B cell (primary cell): Measurements from ENCODE around the gene DEAF1. TPM values are rescaled to one million over a fixed set of nuclear protein-coding genes. Genes with fewer than 3 reads are reported as not detected.

Source experiments
- ATAC-seq: fragments of 200-7000 bp; cut with Tn5 transposase; one replicate; pipeline ENCODE4 v1.10.0; 2021; ENCODE audit warnings: low read depth, mild to moderate bottlenecking, moderate number of reproducible peaks, moderate library complexity
- CTCF ChIA-PET: fragments of 350-600 bp; sonication (Branson Sonifier 250); formaldehyde crosslinking; loops from one replicate; lab custom pipeline; 2021; ENCODE audit warnings: antibody characterized with exemption, inconsistent platforms; lab: Charles Lee
- POLR2A ChIA-PET: fragments of 350-600 bp; sonication (Branson Sonifier 250); formaldehyde crosslinking; loops from one replicate; lab custom pipeline; 2021; ENCODE audit warnings: antibody characterized with exemption; lab: Charles Lee
- DNase-seq: peaks from one replicate; pipeline ENCODE4 v3.0.0; 2013
- H2AFZ ChIP-seq: 2 replicates; pipeline ENCODE4 v1.6.1; 2012; ENCODE audit warnings: mild to moderate bottlenecking, low read depth, low read length; ENCODE audit not compliant: insufficient read depth, poor library complexity, severe bottlenecking
- H3K27ac ChIP-seq, 2 donors: 1 replicate in 1 of 2; 2 replicates in 1 of 2; pipeline ENCODE4 v1.5.1; 2012 to 2013; ENCODE audit warnings: low read length in 2 of 2, mild to moderate bottlenecking in 2 of 2, moderate library complexity in 1 of 2
- H3K27me3 ChIP-seq, 4 experiments: fragments of 200-600 bp in 1 of 4; sonication (generic) in 1 of 4; replicated peaks in 1 of 4; 1 replicate in 2 of 4; 2 replicates in 2 of 4; pipeline versions ENCODE4 v1.6.1 to v1.7.0; 2013 to 2016; ENCODE audit warnings: low read length in 3 of 4, mild to moderate bottlenecking in 2 of 4, mixed read lengths in 1 of 4, moderate library complexity in 1 of 4; ENCODE audit not compliant: insufficient read depth in 4 of 4, control insufficient read depth in 3 of 4; ENCODE audit errors: control extremely low read depth in 1 of 4
- H3K36me3 ChIP-seq, 2 experiments: replicated peaks in 1 of 2; 1 replicate in 1 of 2; 2 replicates in 1 of 2; pipeline versions ENCODE4 v1.6.1 to v1.7.1; 2013; ENCODE audit warnings: low read length in 1 of 2; ENCODE audit not compliant: insufficient read depth in 2 of 2, control insufficient read depth in 1 of 2; ENCODE audit errors: control extremely low read depth in 1 of 2, extremely low read depth in 1 of 2
- H3K4me1 ChIP-seq, 2 donors: fragments of 200-600 bp in 1 of 2; sonication (generic) in 1 of 2; 1 replicate in 1 of 2; 2 replicates in 1 of 2; pipeline versions ENCODE4 v1.5.1 to v1.6.1; 2013 to 2017; ENCODE audit warnings: low read length in 2 of 2; ENCODE audit not compliant: control insufficient read depth in 2 of 2, insufficient read depth in 2 of 2
- H3K4me2 ChIP-seq: replicated peaks from 2 replicates; pipeline ENCODE3; 2012; ENCODE audit warnings: mild to moderate bottlenecking, low read depth, low read length; ENCODE audit not compliant: poor library complexity, severe bottlenecking
- H3K4me3 ChIP-seq, 5 experiments: fragments of 200-600 bp in 1 of 5; sonication (generic) in 1 of 5; 1 replicate in 3 of 5; 2 replicates in 2 of 5; pipeline versions ENCODE4 v1.5.1 to v1.7.0; 2011 to 2016; ENCODE audit warnings: low read length in 4 of 5, mild to moderate bottlenecking in 4 of 5, low read depth in 2 of 5, control low read depth in 1 of 5, moderate library complexity in 1 of 5; ENCODE audit not compliant: insufficient read depth in 1 of 5; ENCODE audit errors: control extremely low read depth in 1 of 5, extremely low read depth in 1 of 5
- H3K79me2 ChIP-seq: fragments of 200-600 bp; sonication (generic); one replicate; pipeline ENCODE4 v1.6.0; 2016; ENCODE audit warnings: low read length; ENCODE audit not compliant: control insufficient read depth, insufficient read depth
- H3K9ac ChIP-seq: fragments of 200-600 bp; sonication (generic); 2 replicates; pipeline ENCODE4 v1.6.1; 2017; ENCODE audit warnings: mild to moderate bottlenecking, low read length, moderate library complexity
- H3K9me3 ChIP-seq, 3 donors: one replicate each; pipeline versions ENCODE4 v1.6.1 to v1.7.1; 2013; ENCODE audit warnings: low read length in 2 of 3; ENCODE audit not compliant: control insufficient read depth in 2 of 3, insufficient read depth in 1 of 3; ENCODE audit errors: control extremely low read depth in 1 of 3
- H4K20me1 ChIP-seq: 2 replicates; pipeline ENCODE4 v1.6.0; 2012; ENCODE audit warnings: mild to moderate bottlenecking, low read length; ENCODE audit not compliant: insufficient read depth, control insufficient read depth, poor library complexity, severe bottlenecking
- H3K27ac Mint-ChIP-seq: one replicate; pipeline ENCODE4 v1.8.0; 2021; ENCODE audit warnings: mixed read lengths
- H3K27me3 Mint-ChIP-seq: one replicate; pipeline ENCODE4 v1.8.0; 2021; ENCODE audit warnings: mixed read lengths
- H3K4me1 Mint-ChIP-seq: one replicate; pipeline ENCODE4 v1.8.0; 2021; ENCODE audit warnings: mixed read lengths
- H3K4me3 Mint-ChIP-seq: one replicate; pipeline ENCODE4 v1.8.0; 2021; ENCODE audit warnings: mixed read lengths
- H3K9me3 Mint-ChIP-seq: one replicate; pipeline ENCODE4 v1.8.0; 2022; ENCODE audit warnings: mixed read lengths; ENCODE audit not compliant: insufficient read depth
- CTCF ChIP-seq: fragments of 200-600 bp; IDR thresholded peaks from one replicate; pipeline ENCODE4 v1.8.0; 2022; ENCODE audit warnings: antibody characterized with exemption, mild to moderate bottlenecking
- EZH2 ChIP-seq: IDR thresholded peaks from 2 replicates; pipeline ENCODE4 v1.6.1; 2012; ENCODE audit warnings: borderline replicate concordance, low read depth, mild to moderate bottlenecking, moderate library complexity, low read length; ENCODE audit not compliant: insufficient read depth, poor library complexity, severe bottlenecking
- WGBS: methylation state at CpG from one replicate; pipeline ENCODE4 v1.1.5; 2013; ENCODE audit warnings: missing lambda C conversion rate; ENCODE audit not compliant: insufficient coverage; 5-methylcytosine and 5-hydroxymethylcytosine counted together
- intact Hi-C: fragments of 100-400 bp; cut with micrococcal nuclease; formaldehyde crosslinking; loops from one replicate; pipeline ENCODE4 v1.10.0; 2022
- polyA plus RNA-seq: library from polyadenylated mRNA; depleted of rRNA; stranded (reverse); fragments of >200 nt; gene quantifications from 2 replicates; pipeline ENCODE4 v1.2.3, GENCODE V29; 2012
- total RNA-seq, 2 donors: library from RNA; stranded (reverse); fragments of 120-200 nt in 1 of 2; gene quantifications; 1 replicate in 1 of 2; 2 replicates in 1 of 2; pipeline versions ENCODE4 v1.2.3 to v1.2.4, GENCODE V29; 2013 to 2022

DEAF1 gene
- total and polyA plus RNA-seq, 2 donors (not counting 1 experiment from before 2014, with no cell fraction given), result 31.8 to 53.6 TPM

- no peak overlapping the region for H3K27ac ChIP-seq
- no peak overlapping the region for H3K4me3 Mint-ChIP-seq
- H3K9ac ChIP-seq, result no peak overlapping the region
- intact Hi-C loops, result no loop called here
- H3K36me3 ChIP-seq, result peaks cover 0 to 72% of the 10 kb centered on the region in 2 experiments
- H2AFZ ChIP-seq, result no peak overlapping the region
- ChIA-PET CTCF (no interaction called here), POLR2A (no interaction called here)
- no peaks in the 10 kb centered on the region for H3K9me3 Mint-ChIP-seq
- no peak for TF ChIP-seq CTCF
- TF ChIP-seq EZH2, result no peak
- no peaks in the 10 kb centered on the region for H3K27me3 Mint-ChIP-seq
- H3K9me3 ChIP-seq, result no peaks in the 10 kb centered on the region
- H4K20me1 ChIP-seq, result peaks cover 53% of the 10 kb centered on the region
- WGBS, result 94% methylated on average over 25 of the region's 29 CpGs
- no peak for ATAC-seq
- H3K27ac Mint-ChIP-seq, result no peak overlapping the region
- H3K4me3 ChIP-seq, result no peak overlapping the region
- no peaks in the 10 kb centered on the region for H3K27me3 ChIP-seq
- peaks cover 39% of the 10 kb centered on the region for H3K79me2 ChIP-seq
- no peaks in the 10 kb centered on the region for H3K4me1 ChIP-seq
- DNase-seq, result no peak
- H3K4me2 ChIP-seq, result no peak overlapping the region
- no peaks in the 10 kb centered on the region for H3K4me1 Mint-ChIP-seq
Measured at GRCh38 chr11:597166-597725, 97.8 kb downstream of the DEAF1 start.

GRCh38 chr11:596374-596773, 98.6 kb downstream of the DEAF1 start:
- 89% methylated on average over 7 of the region's 10 CpGs for WGBS
- DNase-seq (no peak), ATAC-seq (no peak)
- H3K27me3 ChIP-seq, result no peaks in the 10 kb centered on the region
- no peak overlapping the region for H3K9ac ChIP-seq
- H3K4me2 ChIP-seq, result no peak overlapping the region
- H3K9me3 ChIP-seq, result no peaks in the 10 kb centered on the region
- H3K4me1 ChIP-seq, result no peaks in the 10 kb centered on the region
- H3K27me3 Mint-ChIP-seq, result no peaks in the 10 kb centered on the region
- H3K4me3 Mint-ChIP-seq, result no peak overlapping the region
- no peak overlapping the region for H3K27ac Mint-ChIP-seq
- no peak overlapping the region for H3K4me3 ChIP-seq
- H3K79me2 ChIP-seq, result peaks cover 39% of the 10 kb centered on the region
- H4K20me1 ChIP-seq, result peaks cover 54% of the 10 kb centered on the region
- peaks cover 0 to 69% of the 10 kb centered on the region in 2 experiments for H3K36me3 ChIP-seq
- ChIA-PET CTCF (no interaction called here), POLR2A (no interaction called here)
- H2AFZ ChIP-seq, result no peak overlapping the region
- TF ChIP-seq EZH2 (no peak), CTCF (no peak)
- H3K4me1 Mint-ChIP-seq, result no peaks in the 10 kb centered on the region
- H3K27ac ChIP-seq, result no peak overlapping the region
- no peaks in the 10 kb centered on the region for H3K9me3 Mint-ChIP-seq
- intact Hi-C loops, result no loop called here
